Activated B cell treated with CpG ODN at 0.5 μM for 24 hours (primary cell): ENCODE measurements around the gene RBM17. TPM values are rescaled to one million over a fixed set of nuclear protein-coding genes. Genes with fewer than 3 reads are reported as not detected.

Experiments used
- ATAC-seq: fragments of 200-7000 bp; cut with Tn5 transposase; one replicate; pipeline ENCODE4 v1.10.0; 2021; ENCODE audit warnings: low read depth, mild to moderate bottlenecking, moderate library complexity
- CTCF ChIA-PET: fragments of 350-600 bp; sonication (Branson Sonifier 250); formaldehyde crosslinking; loops from one replicate; lab custom pipeline; 2021; ENCODE audit warnings: antibody characterized with exemption; lab: Charles Lee
- POLR2A ChIA-PET: fragments of 350-600 bp; sonication (Branson Sonifier 250); formaldehyde crosslinking; loops from one replicate; lab custom pipeline; 2021; ENCODE audit warnings: antibody characterized with exemption; lab: Charles Lee
- DNase-seq: peaks from one replicate; pipeline ENCODE4 v3.0.0; 2022
- H3K27ac Mint-ChIP-seq: one replicate; pipeline ENCODE4 v1.8.0; 2020; ENCODE audit warnings: mixed read lengths
- H3K27me3 Mint-ChIP-seq: one replicate; pipeline ENCODE4 v1.8.0; 2021; ENCODE audit warnings: mixed read lengths
- H3K36me3 Mint-ChIP-seq: one replicate; pipeline ENCODE4 v1.8.0; 2021; ENCODE audit warnings: low read depth, mixed read lengths
- H3K4me1 Mint-ChIP-seq: one replicate; pipeline ENCODE4 v1.8.0; 2021; ENCODE audit warnings: mixed read lengths
- H3K4me3 Mint-ChIP-seq: one replicate; pipeline ENCODE4 v1.8.0; 2020; ENCODE audit warnings: mild to moderate bottlenecking, mixed read lengths
- H3K9me3 Mint-ChIP-seq: one replicate; pipeline ENCODE4 v1.8.0; 2020; ENCODE audit warnings: mixed read lengths
- intact Hi-C: fragments of 100-400 bp; cut with micrococcal nuclease; formaldehyde crosslinking; loops from one replicate; pipeline ENCODE4 v1.15.1; 2024
- total RNA-seq: library from RNA; stranded (reverse); gene quantifications from 2 replicates; pipeline ENCODE4 v1.2.3, GENCODE V29; 2022
- TF ChIP-seq, protein P1 (sequence below): fragments of 200-600 bp; IDR thresholded peaks from one replicate; pipeline ENCODE4 v1.8.0; 2022; ENCODE audit warnings: antibody characterized with exemption, mild to moderate bottlenecking

Gene RBM17
- total RNA-seq, 1 donor from 2014 or later = 209 TPM

GRCh38 chr10:6146013-6146785 lies 57.4 kb downstream of the RBM17 start:
- intact Hi-C loops = loop anchor here (5.0 to 10.0 kb wide), 2 partner anchors 459 to 1269 kb away; partner anchors contain the start of gene SFMBT2
- Mint-ChIP-seq H3K4me1 (peaks cover 65% of the 10 kb centered on the region), H3K4me3 (peak overlapping the region; percentile 88), H3K27me3 (no peaks in the 10 kb centered on the region), H3K27ac (no peak overlapping the region), H3K36me3 (no peaks in the 10 kb centered on the region), H3K9me3 (no peaks in the 10 kb centered on the region)
- TF ChIP-seq, protein P1, sequence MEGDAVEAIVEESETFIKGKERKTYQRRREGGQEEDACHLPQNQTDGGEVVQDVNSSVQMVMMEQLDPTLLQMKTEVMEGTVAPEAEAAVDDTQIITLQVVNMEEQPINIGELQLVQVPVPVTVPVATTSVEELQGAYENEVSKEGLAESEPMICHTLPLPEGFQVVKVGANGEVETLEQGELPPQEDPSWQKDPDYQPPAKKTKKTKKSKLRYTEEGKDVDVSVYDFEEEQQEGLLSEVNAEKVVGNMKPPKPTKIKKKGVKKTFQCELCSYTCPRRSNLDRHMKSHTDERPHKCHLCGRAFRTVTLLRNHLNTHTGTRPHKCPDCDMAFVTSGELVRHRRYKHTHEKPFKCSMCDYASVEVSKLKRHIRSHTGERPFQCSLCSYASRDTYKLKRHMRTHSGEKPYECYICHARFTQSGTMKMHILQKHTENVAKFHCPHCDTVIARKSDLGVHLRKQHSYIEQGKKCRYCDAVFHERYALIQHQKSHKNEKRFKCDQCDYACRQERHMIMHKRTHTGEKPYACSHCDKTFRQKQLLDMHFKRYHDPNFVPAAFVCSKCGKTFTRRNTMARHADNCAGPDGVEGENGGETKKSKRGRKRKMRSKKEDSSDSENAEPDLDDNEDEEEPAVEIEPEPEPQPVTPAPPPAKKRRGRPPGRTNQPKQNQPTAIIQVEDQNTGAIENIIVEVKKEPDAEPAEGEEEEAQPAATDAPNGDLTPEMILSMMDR = no peak
- ATAC-seq = no peak
- POLR2A ChIA-PET = interaction anchor here (0.8 to 1.1 kb wide), 3 partner anchors 17 to 150 kb away, joined by 3 to 4 read pairs (median 3); no protein-coding TSS in a partner anchor
- CTCF ChIA-PET = interaction anchor here (1.3 kb wide), 1 partner anchor 256 kb away, joined by 3 read pairs; no protein-coding TSS in a partner anchor
- no peak for DNase-seq

DNA sequence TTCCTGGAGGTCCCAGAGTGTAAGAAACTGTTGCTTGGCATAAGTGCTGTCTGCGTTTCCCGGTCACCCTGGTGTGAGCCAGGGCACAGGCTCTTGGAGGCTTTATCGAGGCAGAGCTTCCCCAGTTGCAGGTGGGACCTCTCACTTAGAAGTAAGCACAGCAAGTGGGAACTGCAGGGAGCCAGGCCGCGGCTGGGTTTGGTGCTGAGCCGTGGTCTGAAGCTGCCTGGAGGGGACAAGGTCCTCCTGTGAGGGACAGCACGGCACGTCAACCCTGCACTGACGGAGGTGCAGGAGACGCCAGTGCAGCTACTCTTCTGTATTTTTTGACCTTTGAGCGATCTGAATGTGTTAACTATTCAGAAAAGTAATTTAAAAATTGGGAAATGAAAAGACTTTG lies 58.1 kb downstream of the RBM17 start:
- TF ChIP-seq, protein P1 = no peak
- ChIA-PET CTCF (interaction anchor here (1.3 kb wide), 1 partner anchor 255 kb away, joined by 3 read pairs; no protein-coding TSS in a partner anchor), POLR2A (interaction anchor here (0.8 to 5.3 kb wide), 2 partner anchors 11 to 16 kb away, joined by 3 to 28 read pairs; no protein-coding TSS in a partner anchor)
- peak overlapping the region; percentile 88 for H3K4me3 Mint-ChIP-seq
- H3K27me3 Mint-ChIP-seq = no peaks in the 10 kb centered on the region
- H3K4me1 Mint-ChIP-seq = peaks cover 65% of the 10 kb centered on the region
- intact Hi-C loops = loop anchor here (5.0 to 10.0 kb wide), 2 partner anchors 460 to 1268 kb away; partner anchors contain the start of gene SFMBT2
- ATAC-seq (no peak), DNase-seq (no peak)
- H3K36me3 Mint-ChIP-seq = no peaks in the 10 kb centered on the region
- H3K9me3 Mint-ChIP-seq = no peaks in the 10 kb centered on the region
- H3K27ac Mint-ChIP-seq = no peak overlapping the region

GRCh38 chr10:6148251-6148701 lies 59.4 kb downstream of the RBM17 start:
- ChIA-PET POLR2A (interaction anchor here (5.3 kb wide), 1 partner anchor 15 kb away, joined by 28 read pairs; no protein-coding TSS in a partner anchor), CTCF (no interaction called here)
- no peak for ATAC-seq
- Mint-ChIP-seq H3K36me3 (no peaks in the 10 kb centered on the region), H3K9me3 (no peaks in the 10 kb centered on the region), H3K4me1 (peaks cover 55% of the 10 kb centered on the region), H3K4me3 (no peak overlapping the region), H3K27ac (peak overlapping the region; percentile 37), H3K27me3 (no peaks in the 10 kb centered on the region)
- no peak for DNase-seq
- TF ChIP-seq, protein P1 = no peak
- intact Hi-C loops = loop anchor here (5.0 to 10.0 kb wide), 2 partner anchors 461 to 1267 kb away; partner anchors contain the start of gene SFMBT2

DNA sequence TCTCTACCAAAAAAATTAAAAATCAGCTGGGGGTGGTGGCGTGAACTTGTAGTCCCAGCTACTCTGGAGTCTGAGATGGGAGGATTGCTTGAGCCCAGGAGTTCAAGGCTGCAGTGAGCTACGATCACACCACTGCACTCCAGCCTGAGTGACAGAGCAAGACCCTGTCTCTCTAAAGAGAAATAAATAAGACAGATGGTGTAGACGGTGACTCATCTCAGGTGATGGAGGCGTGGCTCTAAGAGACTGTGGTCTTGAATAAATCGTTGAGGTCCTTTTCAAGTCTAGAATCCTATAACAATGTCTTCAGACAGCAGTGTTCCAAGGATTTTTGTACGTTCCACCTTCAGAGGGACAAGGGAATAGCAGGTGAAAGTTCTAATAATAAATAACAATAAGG lies 60.1 kb downstream of the RBM17 start:
- Mint-ChIP-seq H3K27me3 (no peaks in the 10 kb centered on the region), H3K9me3 (no peaks in the 10 kb centered on the region), H3K36me3 (no peaks in the 10 kb centered on the region), H3K4me1 (peaks cover 55% of the 10 kb centered on the region), H3K4me3 (no peak overlapping the region), H3K27ac (peak overlapping the region; percentile 5)
- DNase-seq (no peak), ATAC-seq (no peak)
- POLR2A ChIA-PET = interaction anchor here (5.3 kb wide), 1 partner anchor 14 kb away, joined by 28 read pairs; no protein-coding TSS in a partner anchor
- intact Hi-C loops = loop anchor here (5.0 to 10.0 kb wide), 2 partner anchors 462 to 1266 kb away; partner anchors contain the start of gene SFMBT2
- TF ChIP-seq, protein P1 = no peak
- CTCF ChIA-PET = no interaction called here
